NB4 (cell line): Measurements from ENCODE around the gene LAMA5.

Experiments used
- DNase-seq: peaks from one replicate; pipeline ENCODE4 v3.0.0; 2010; ENCODE audit warnings: low read depth
- H3K4me3 ChIP-seq: one replicate; pipeline ENCODE4 v1.5.1; 2011; ENCODE audit warnings: mild to moderate bottlenecking, low read depth, low read length, moderate library complexity
- MYC ChIP-seq: IDR thresholded peaks from 2 replicates; pipeline ENCODE4 v1.6.1; 2011; ENCODE audit warnings: low read depth, low read length
- POLR2A ChIP-seq: IDR thresholded peaks from 2 replicates; pipeline ENCODE4 v1.6.1; 2011; ENCODE audit warnings: mild to moderate bottlenecking; ENCODE audit not compliant: insufficient read length; ENCODE audit errors: extremely low read depth
- TF ChIP-seq, protein P1 (sequence below): IDR thresholded peaks from 2 replicates; pipeline ENCODE4 v1.6.1; 2011; ENCODE audit warnings: low read depth, low read length
- TF ChIP-seq, protein P2 (sequence below): IDR thresholded peaks from one replicate; pipeline ENCODE4 v1.5.1; 2012; ENCODE audit warnings: low read depth, low read length

LAMA5 gene

DNA sequence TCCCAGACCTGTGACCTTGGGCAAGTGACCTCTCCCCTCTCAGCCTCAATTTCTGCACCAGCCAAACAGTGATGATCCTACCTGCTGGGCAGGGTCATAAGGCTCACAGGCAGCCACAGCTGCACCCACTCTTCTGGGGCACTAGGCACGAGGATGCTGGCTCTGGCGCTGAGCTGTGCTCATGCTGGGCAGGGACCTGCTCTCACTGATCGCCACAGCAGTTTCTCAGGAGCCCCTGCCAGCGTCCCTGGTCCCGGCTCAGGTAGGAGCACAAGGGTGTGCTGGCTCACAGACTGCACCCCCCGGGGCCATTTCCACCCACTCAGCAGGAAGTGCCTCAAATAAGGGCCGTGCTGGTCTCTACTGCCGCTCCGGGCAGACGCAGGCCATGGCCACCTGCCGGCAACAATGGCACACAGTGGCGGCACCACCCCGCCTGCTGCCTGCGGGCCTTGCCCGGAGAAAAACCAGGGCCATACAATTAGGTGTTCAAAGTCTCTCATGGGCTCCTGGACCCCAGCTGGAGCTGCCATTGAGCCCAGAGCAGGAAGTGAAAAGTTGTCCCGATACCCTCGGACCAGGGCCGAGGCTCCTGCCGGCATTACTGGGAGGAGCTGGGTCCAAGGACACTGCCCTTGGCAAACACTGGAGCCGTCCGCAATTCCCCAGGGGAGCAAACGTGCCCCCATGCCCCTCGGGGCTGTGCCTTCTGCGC, 44.5 kb upstream of the LAMA5 start:
- no peak for TF ChIP-seq POLR2A
- TF ChIP-seq, protein P1, sequence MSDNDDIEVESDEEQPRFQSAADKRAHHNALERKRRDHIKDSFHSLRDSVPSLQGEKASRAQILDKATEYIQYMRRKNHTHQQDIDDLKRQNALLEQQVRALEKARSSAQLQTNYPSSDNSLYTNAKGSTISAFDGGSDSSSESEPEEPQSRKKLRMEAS = no peak
- no peak for TF ChIP-seq MYC
- TF ChIP-seq, protein P2, sequence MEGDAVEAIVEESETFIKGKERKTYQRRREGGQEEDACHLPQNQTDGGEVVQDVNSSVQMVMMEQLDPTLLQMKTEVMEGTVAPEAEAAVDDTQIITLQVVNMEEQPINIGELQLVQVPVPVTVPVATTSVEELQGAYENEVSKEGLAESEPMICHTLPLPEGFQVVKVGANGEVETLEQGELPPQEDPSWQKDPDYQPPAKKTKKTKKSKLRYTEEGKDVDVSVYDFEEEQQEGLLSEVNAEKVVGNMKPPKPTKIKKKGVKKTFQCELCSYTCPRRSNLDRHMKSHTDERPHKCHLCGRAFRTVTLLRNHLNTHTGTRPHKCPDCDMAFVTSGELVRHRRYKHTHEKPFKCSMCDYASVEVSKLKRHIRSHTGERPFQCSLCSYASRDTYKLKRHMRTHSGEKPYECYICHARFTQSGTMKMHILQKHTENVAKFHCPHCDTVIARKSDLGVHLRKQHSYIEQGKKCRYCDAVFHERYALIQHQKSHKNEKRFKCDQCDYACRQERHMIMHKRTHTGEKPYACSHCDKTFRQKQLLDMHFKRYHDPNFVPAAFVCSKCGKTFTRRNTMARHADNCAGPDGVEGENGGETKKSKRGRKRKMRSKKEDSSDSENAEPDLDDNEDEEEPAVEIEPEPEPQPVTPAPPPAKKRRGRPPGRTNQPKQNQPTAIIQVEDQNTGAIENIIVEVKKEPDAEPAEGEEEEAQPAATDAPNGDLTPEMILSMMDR = no peak
- no peak overlapping the region for H3K4me3 ChIP-seq
- no peak for DNase-seq

DNA sequence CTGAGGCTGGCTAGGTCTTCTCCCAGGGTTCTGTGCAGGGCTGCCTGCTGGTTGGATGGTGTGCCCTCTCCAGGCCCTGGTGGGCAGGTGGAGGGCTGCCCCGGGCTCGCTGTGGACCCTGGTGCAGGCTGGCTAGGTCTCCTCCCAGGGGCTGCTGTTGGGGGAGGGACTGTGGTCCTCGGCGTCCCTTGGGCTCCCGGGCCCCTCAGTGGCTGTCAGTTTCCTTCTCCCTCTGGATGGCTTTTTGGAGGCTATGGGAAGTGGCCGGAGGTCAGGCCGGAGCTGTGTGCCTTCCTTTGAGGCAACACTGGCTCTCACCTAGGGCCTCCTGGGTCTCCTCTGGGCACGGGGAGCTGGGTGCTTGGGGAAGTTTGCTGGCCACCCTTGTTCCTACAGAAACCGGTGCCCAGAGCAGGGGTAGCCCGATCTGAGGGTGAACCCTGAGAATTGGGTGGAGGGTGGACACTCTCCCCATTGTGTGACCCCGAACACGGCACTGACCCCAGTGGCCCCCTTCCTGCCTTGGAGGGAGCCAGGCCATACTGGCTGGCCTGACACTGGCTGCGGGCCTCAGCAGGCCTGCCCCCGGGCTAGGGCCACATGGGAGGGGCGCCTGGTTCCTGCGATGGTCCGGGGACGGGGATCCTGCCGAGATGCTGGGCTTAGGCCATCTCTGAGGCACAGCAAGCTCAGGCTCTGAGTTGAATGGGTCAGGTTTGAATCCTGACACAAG, 43.8 kb upstream of the LAMA5 start:
- H3K4me3 ChIP-seq = no peak overlapping the region
- no peak for DNase-seq
- TF ChIP-seq, protein P1 = no peak
- TF ChIP-seq, protein P2 = no peak
- TF ChIP-seq MYC (no peak), POLR2A (no peak)

DNA sequence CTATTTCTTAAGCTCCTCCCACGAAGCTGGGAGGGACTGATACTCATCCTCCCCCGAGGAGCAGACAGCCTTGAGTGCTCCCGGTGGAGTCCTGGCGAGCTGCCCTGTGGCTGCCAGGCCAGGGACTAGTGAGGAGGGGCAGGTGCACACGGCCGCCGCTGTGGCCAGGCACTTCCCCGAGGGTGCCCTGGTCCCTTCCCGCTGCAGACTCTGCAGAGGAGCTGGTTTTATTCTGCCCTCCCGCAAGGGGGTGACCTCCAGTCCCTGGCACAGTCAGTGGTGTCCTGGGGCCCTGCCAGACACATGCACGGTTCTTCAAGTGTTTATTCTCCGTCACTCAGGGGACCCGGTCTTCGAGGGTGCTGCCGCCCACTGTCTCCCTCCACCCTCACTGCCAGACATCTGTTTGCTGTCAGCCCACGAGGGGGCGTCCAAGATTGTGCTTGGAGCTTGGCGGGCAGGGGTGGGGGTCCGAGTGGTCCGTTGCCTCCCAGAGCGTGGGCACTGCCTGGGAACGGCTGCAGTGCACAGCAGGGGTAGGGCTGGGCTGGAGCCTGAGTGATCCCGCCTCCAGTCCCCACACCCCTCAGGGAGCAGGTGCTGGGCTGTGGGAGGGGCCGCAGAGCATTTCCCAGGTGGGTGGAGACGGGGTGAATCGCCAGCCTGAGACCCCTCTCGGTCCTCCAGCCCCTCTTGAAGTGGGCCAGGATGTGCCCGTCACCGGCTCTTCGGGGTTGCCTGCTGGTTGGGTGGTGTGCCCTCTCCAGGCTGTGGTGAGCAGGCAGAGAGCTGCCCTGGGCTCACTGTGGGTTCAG, 43.0 kb upstream of the LAMA5 start:
- TF ChIP-seq, protein P1 = no peak
- TF ChIP-seq, protein P2 = peak; percentile 48
- TF ChIP-seq MYC (no peak), POLR2A (no peak)
- H3K4me3 ChIP-seq = no peak overlapping the region
- peak; percentile 60 for DNase-seq

DNA sequence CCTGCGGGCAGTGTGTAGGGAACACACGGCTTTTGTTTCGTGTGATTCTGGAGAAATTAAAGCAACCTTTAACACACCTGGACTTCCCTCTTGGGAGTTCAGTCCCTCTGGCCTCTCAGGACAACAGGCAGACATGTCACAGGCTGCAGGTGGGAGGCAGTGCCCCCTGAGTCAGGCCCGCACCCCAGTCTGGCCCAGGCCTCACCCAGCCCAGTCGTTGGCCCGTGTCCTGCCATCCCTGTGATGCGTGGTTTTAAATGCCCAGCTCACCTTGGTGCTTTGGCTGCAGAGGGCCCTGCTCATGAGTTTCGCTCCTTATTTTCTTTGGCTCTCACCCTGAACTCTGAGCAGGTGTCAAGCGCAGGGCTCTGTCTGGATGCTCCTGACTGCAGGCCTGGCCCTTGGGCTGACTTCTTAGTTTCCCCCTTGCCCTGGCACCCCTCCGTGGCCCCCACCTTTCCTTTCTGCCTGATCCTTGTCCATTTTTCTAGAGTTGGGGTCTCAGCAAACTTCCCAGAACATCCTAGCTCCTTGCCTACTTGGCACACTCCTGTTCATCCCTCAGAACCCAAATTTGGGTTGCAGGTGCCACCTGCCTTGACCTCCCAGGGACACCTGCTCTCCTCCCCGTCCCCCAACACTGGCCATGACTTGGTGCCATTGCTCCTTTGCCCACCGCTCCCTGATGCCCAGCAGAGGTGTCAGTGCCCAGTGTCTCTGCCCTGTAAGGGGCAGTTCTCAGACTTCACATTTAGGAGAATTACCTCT, 42.2 kb upstream of the LAMA5 start:
- no peak for DNase-seq
- H3K4me3 ChIP-seq = no peak overlapping the region
- TF ChIP-seq MYC = no peak
- TF ChIP-seq, protein P1 = no peak
- TF ChIP-seq, protein P2 = no peak
- TF ChIP-seq POLR2A = no peak

DNA sequence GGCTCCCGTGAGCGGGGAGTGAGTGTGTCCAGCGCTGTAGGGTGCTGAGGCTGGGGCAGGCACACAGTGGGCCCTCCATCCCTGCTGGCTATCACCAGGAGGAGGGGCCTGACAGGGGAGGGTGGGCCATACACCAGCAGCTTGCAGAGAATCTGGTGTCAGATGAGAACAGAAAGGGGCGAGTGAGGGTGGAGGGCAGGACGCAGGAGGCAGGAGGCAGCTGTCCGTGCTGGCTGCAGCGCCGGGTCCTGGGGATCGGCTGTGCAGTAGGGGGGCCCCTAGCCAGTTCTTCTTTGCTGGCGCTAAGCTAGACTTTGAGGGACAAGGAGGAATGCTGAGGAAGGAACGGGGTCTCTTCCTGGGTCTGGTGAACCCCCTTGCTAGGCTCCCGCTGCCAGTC, 41.5 kb upstream of the LAMA5 start:
- TF ChIP-seq MYC (no peak), POLR2A (no peak)
- TF ChIP-seq, protein P1 = no peak
- TF ChIP-seq, protein P2 = no peak

More for the DNA sequence above, 41.5 kb upstream of the LAMA5 start:
- DNase-seq = no peak
- no peak overlapping the region for H3K4me3 ChIP-seq
